Osteoblast (primary cell): ENCODE data around the gene PIK3R6. TPM values are rescaled to one million over a fixed set of nuclear protein-coding genes. Genes with fewer than 3 reads are reported as not detected.

Experiments used
- DNase-seq: peaks from one replicate; pipeline ENCODE4 v3.0.0; 2011; ENCODE audit warnings: low spot score, mixed read lengths; ENCODE audit not compliant: insufficient read length; ENCODE audit errors: missing footprints
- H2AFZ ChIP-seq: 2 replicates; pipeline ENCODE4 v1.6.0; 2011; ENCODE audit warnings: mild to moderate bottlenecking, low read length
- H3K27ac ChIP-seq: 2 replicates; pipeline ENCODE4 v1.5.1; 2011; ENCODE audit warnings: mild to moderate bottlenecking, low read depth, low read length, moderate library complexity
- H3K27me3 ChIP-seq: 2 replicates; pipeline ENCODE4 v1.6.0; 2012; ENCODE audit warnings: mild to moderate bottlenecking, control low read depth, inconsistent platforms, low read length, moderate library complexity; ENCODE audit not compliant: insufficient read depth
- H3K36me3 ChIP-seq: 2 replicates; pipeline ENCODE4 v1.5.1; 2011; ENCODE audit warnings: mild to moderate bottlenecking, low read length, control low read depth, moderate library complexity; ENCODE audit not compliant: insufficient read depth
- H3K4me1 ChIP-seq: 2 replicates; pipeline ENCODE4 v1.5.1; 2011; ENCODE audit warnings: mild to moderate bottlenecking, low read length, control low read depth, moderate library complexity; ENCODE audit not compliant: insufficient read depth
- H3K4me2 ChIP-seq: 2 replicates; pipeline ENCODE4 v1.6.0; 2011; ENCODE audit warnings: mild to moderate bottlenecking, low read length; ENCODE audit not compliant: insufficient read depth
- H3K4me3 ChIP-seq: fragments of 200-600 bp; sonication (generic); 3 replicates; pipeline ENCODE4 v1.5.1; 2012; ENCODE audit warnings: mild to moderate bottlenecking, low read length, inconsistent platforms; ENCODE audit not compliant: insufficient read depth
- H3K79me2 ChIP-seq: 2 replicates; pipeline ENCODE4 v1.6.0; 2012; ENCODE audit warnings: mild to moderate bottlenecking, low read length, control low read depth, inconsistent platforms; ENCODE audit not compliant: insufficient read depth
- H3K9me3 ChIP-seq: 2 replicates; pipeline ENCODE4 v1.5.1; 2011; ENCODE audit warnings: low read depth, low read length, control low read depth
- H4K20me1 ChIP-seq: 2 replicates; pipeline ENCODE4 v1.6.0; 2012; ENCODE audit warnings: mild to moderate bottlenecking, low read length, control low read depth; ENCODE audit not compliant: insufficient read depth
- total RNA-seq: library from RNA; depleted of rRNA; stranded (reverse); fragments of >200 nt; gene quantifications from 2 replicates; pipeline ENCODE4 v1.2.3, GENCODE V29; 2012
- TF ChIP-seq, protein P1 (sequence below): IDR thresholded peaks from 2 replicates; pipeline ENCODE4 v1.5.1; 2011; ENCODE audit warnings: mild to moderate bottlenecking, low read depth, low read length, moderate library complexity; ENCODE audit errors: extremely low read depth

The PIK3R6 gene
- total RNA-seq, 1 donor: not detected

DNA sequence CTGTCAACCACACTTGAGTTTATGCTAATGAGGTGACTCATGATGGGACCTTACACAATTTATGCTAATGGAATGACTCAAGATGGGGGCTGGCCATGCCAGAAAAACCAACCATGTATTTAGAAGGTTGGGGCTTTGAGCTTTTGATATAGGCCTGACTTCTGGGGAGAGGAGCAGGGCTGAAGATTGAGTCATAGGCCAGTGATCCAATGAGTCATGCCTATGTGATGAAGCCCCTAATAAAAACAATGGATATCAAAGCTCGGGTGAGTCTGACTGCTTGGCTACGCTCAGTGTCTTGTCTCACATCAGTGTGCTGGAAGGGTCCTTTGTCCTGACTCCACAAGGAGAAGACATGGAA is 75.6 kb downstream of the PIK3R6 start:
- Histone ChIP-seq H4K20me1 (no peaks in the 10 kb centered on the region), H3K9me3 (no peaks in the 10 kb centered on the region), H3K4me3 (no peak overlapping the region), H3K79me2 (no peaks in the 10 kb centered on the region), H3K27ac (no peak overlapping the region), H3K27me3 (peaks cover 8% of the 10 kb centered on the region), H3K4me2 (no peak overlapping the region), H3K4me1 (no peaks in the 10 kb centered on the region), H2AFZ (no peak overlapping the region), H3K36me3 (no peaks in the 10 kb centered on the region)
- peak; percentile 86 for DNase-seq
- TF ChIP-seq, protein P1, sequence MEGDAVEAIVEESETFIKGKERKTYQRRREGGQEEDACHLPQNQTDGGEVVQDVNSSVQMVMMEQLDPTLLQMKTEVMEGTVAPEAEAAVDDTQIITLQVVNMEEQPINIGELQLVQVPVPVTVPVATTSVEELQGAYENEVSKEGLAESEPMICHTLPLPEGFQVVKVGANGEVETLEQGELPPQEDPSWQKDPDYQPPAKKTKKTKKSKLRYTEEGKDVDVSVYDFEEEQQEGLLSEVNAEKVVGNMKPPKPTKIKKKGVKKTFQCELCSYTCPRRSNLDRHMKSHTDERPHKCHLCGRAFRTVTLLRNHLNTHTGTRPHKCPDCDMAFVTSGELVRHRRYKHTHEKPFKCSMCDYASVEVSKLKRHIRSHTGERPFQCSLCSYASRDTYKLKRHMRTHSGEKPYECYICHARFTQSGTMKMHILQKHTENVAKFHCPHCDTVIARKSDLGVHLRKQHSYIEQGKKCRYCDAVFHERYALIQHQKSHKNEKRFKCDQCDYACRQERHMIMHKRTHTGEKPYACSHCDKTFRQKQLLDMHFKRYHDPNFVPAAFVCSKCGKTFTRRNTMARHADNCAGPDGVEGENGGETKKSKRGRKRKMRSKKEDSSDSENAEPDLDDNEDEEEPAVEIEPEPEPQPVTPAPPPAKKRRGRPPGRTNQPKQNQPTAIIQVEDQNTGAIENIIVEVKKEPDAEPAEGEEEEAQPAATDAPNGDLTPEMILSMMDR: no peak

DNA sequence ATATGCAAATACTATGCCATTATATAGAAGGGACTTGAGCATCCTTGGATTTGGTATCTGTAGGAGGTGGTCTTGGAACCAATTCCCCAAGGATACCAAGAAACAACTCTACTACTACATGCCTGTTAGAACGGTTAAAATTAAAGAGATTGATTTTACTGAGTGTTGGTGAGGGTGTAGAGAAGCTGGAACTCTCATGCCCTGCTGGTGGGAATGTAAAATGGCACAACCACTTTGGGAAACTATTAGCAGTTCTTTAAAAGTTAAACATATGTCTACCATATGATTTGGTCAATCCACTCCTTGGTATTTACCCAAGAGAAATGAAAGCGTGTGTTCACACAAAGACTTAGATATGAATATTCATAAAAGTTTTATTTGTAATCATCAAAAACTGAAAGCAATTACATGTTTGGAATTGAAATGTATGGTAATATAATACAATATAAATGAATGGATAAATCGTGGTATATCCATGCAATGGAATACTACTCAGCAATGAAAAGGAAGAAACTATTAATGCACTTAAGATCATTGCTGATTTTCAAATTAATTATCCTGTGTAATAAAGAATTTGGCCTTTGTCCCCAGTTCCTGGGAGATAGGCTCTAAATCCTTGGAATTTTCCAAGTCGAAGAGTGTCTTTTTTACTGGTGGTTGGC is 76.1 kb downstream of the PIK3R6 start:
- H3K27ac ChIP-seq: no peak overlapping the region
- no peaks in the 10 kb centered on the region for H3K4me1 ChIP-seq
- no peaks in the 10 kb centered on the region for H4K20me1 ChIP-seq
- H3K9me3 ChIP-seq: no peaks in the 10 kb centered on the region
- H2AFZ ChIP-seq: no peak overlapping the region
- TF ChIP-seq, protein P1: no peak
- no peak overlapping the region for H3K4me3 ChIP-seq
- peaks cover 8% of the 10 kb centered on the region for H3K27me3 ChIP-seq
- no peak overlapping the region for H3K4me2 ChIP-seq
- DNase-seq: no peak
- H3K36me3 ChIP-seq: no peaks in the 10 kb centered on the region
- H3K79me2 ChIP-seq: no peaks in the 10 kb centered on the region

DNA sequence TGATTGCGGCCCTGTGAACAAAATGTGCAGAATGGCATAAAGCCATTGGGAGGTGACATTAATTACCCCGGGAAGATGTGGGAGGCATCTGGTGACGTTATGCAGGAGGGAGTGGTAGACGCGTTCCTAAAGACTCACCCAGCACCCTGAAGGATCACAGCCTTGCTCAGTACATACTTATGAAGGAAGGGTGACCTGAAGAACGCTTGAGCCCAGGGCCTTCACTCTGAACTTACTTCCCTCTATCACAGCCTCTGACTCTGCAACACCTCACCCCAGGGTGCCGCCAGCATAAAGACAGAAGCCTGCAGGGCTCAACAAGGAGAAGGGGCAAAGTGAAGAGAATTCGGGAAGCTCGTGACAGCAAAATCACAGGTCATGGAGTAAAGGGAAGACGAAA is 77.7 kb downstream of the PIK3R6 start:
- H3K4me3 ChIP-seq: no peak overlapping the region
- TF ChIP-seq, protein P1: no peak
- no peaks in the 10 kb centered on the region for H3K4me1 ChIP-seq
- H3K27ac ChIP-seq: no peak overlapping the region
- no peak for DNase-seq
- peaks cover 4% of the 10 kb centered on the region for H3K27me3 ChIP-seq
- no peak overlapping the region for H2AFZ ChIP-seq
- H3K4me2 ChIP-seq: no peak overlapping the region
- H4K20me1 ChIP-seq: no peaks in the 10 kb centered on the region
- H3K36me3 ChIP-seq: no peaks in the 10 kb centered on the region
- no peaks in the 10 kb centered on the region for H3K79me2 ChIP-seq
- no peaks in the 10 kb centered on the region for H3K9me3 ChIP-seq

DNA sequence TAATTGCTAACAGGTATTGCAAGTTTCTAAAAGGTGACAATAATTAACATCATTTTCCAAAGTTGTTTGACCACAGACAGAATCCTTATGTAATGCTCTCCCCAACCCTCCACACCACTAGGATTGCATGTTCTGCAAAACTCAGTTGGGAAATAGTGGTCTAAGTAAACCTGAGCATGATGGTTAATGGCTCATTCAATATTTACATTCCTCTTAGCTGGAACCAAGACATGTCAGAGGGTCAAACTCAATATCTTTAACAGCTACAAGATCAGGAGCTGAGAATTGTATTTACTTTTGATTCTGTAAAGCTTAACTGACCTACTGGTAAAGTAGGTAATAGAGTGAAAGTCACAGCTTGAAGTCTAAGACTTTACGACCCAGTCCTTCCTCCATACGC is 78.5 kb downstream of the PIK3R6 start:
- no peaks in the 10 kb centered on the region for H3K9me3 ChIP-seq
- H2AFZ ChIP-seq: no peak overlapping the region
- no peaks in the 10 kb centered on the region for H3K36me3 ChIP-seq
- TF ChIP-seq, protein P1: no peak
- no peak overlapping the region for H3K4me2 ChIP-seq
- H3K4me3 ChIP-seq: no peak overlapping the region
- no peak overlapping the region for H3K27ac ChIP-seq
- DNase-seq: no peak
- no peaks in the 10 kb centered on the region for H3K4me1 ChIP-seq
- peaks cover 4% of the 10 kb centered on the region for H3K27me3 ChIP-seq
- H4K20me1 ChIP-seq: no peaks in the 10 kb centered on the region
- no peaks in the 10 kb centered on the region for H3K79me2 ChIP-seq
